Islet precursor cell (in vitro differentiated cells): ENCODE data around the gene TRHDE.

Experiments
- DNase-seq: peaks from one replicate; pipeline ENCODE4 v3.0.0-alpha.2; 2018

Gene TRHDE

GRCh38 chr12:72272091-72272661, at the start of gene TRHDE:
TRHDE (plus strand) TSS chr12:72272370; CDS start chr12:72272644, 274 bp downstream.
- no peak for DNase-seq

GRCh38 chr12:72226510-72226909, 45.7 kb upstream of the TRHDE start:
- DNase-seq: no peak

- DNase-seq: no peak
Observed at GRCh38 chr12:72228424-72228823, 43.7 kb upstream of the TRHDE start.

- DNase-seq: no peak
Observed at GRCh38 chr12:72230589-72230988, 41.6 kb upstream of the TRHDE start.

GRCh38 chr12:72234886-72235285, 37.3 kb upstream of the TRHDE start:
- DNase-seq: no peak

GRCh38 chr12:72236071-72236705, 36.0 kb upstream of the TRHDE start:
- DNase-seq: no peak

- no peak for DNase-seq
Observed at GRCh38 chr12:72241552-72241951, 30.6 kb upstream of the TRHDE start.

- no peak for DNase-seq
Observed at GRCh38 chr12:72242946-72243345, 29.2 kb upstream of the TRHDE start.

- no peak for DNase-seq
Observed at GRCh38 chr12:72246370-72246769, 25.8 kb upstream of the TRHDE start.

- DNase-seq: no peak
Observed at GRCh38 chr12:72250346-72250745, 21.8 kb upstream of the TRHDE start.

- DNase-seq: no peak
Observed at GRCh38 chr12:72256725-72257124, 15.4 kb upstream of the TRHDE start.

- no peak for DNase-seq
Observed at GRCh38 chr12:72261885-72262284, 10.3 kb upstream of the TRHDE start.

GRCh38 chr12:72264548-72265175, 7.5 kb upstream of the TRHDE start:
- DNase-seq: no peak

GRCh38 chr12:72267974-72268373, 4.2 kb upstream of the TRHDE start:
- DNase-seq: no peak

GRCh38 chr12:72268386-72268785, 3.8 kb upstream of the TRHDE start:
- no peak for DNase-seq

- no peak for DNase-seq
Observed at GRCh38 chr12:72269491-72269890, 2.7 kb upstream of the TRHDE start.

- DNase-seq: no peak
Observed at GRCh38 chr12:72270246-72270645, 1.9 kb upstream of the TRHDE start.

GRCh38 chr12:72270961-72271360, 1.2 kb upstream of the TRHDE start:
- DNase-seq: no peak

GRCh38 chr12:72271451-72272090, 599 bp upstream of the TRHDE start:
- DNase-seq: peak; percentile 93

- DNase-seq: peak; percentile 66
Observed at GRCh38 chr12:72272731-72273498, 745 bp downstream of the TRHDE start.

- no peak for DNase-seq
Observed at GRCh38 chr12:72273499-72273837, 1.3 kb downstream of the TRHDE start.

- no peak for DNase-seq
Observed at GRCh38 chr12:72273851-72274351, 1.7 kb downstream of the TRHDE start.

- no peak for DNase-seq
Observed at GRCh38 chr12:72274931-72275330, 2.8 kb downstream of the TRHDE start.
